HG03139 (cell line): ENCODE measurements around the gene CIZ1.
"Not testable (repeated sequence)": the region's sequence is repeated elsewhere in the genome, so short reads cannot be mapped to it uniquely, and the experiment has no call there.

Experiments used
- ATAC-seq: cut with Tn5 transposase; IDR thresholded peaks from one replicate; pipeline ENCODE4 v1.9.1; 2021; ENCODE audit not compliant: unreplicated experiment

Gene CIZ1

GRCh38 chr9:128190516-128191405, 611 bp downstream of the CIZ1 start:
- ATAC-seq, result peak; percentile 35

- no peak for ATAC-seq
These were observed 1.4 kb downstream of the CIZ1 start for GRCh38 chr9:128190013-128190412.

- ATAC-seq, result no peak
These were observed 3.2 kb downstream of the CIZ1 start for GRCh38 chr9:128188209-128188608.

GRCh38 chr9:128187361-128187760, 4.0 kb downstream of the CIZ1 start:
- ATAC-seq, result no peak

GRCh38 chr9:128185979-128186965, 5.1 kb downstream of the CIZ1 start:
- no peak for ATAC-seq

GRCh38 chr9:128182893-128183588, 8.3 kb downstream of the CIZ1 start:
- ATAC-seq, result no peak

- ATAC-seq, result not testable (repeated sequence)
These were observed 9.9 kb downstream of the CIZ1 start for GRCh38 chr9:128181480-128181879.

GRCh38 chr9:128180447-128180846, 10.9 kb downstream of the CIZ1 start:
- no peak for ATAC-seq

- ATAC-seq, result no peak
These were observed 11.4 kb downstream of the CIZ1 start for GRCh38 chr9:128180001-128180400.

GRCh38 chr9:128178806-128179431, 12.5 kb downstream of the CIZ1 start:
- ATAC-seq, result no peak

- ATAC-seq, result no peak
These were observed 15.6 kb downstream of the CIZ1 start for GRCh38 chr9:128175726-128176125.

- ATAC-seq, result no peak
These were observed 16.2 kb downstream of the CIZ1 start for GRCh38 chr9:128175102-128175563.

GRCh38 chr9:128174062-128174461, 17.3 kb downstream of the CIZ1 start:
- ATAC-seq, result no peak

- no peak for ATAC-seq
These were observed 21.4 kb downstream of the CIZ1 start for GRCh38 chr9:128169925-128170324.

- ATAC-seq, result no peak
These were observed 21.9 kb downstream of the CIZ1 start for GRCh38 chr9:128169492-128169891.

GRCh38 chr9:128168731-128169308, 22.6 kb downstream of the CIZ1 start:
- no peak for ATAC-seq

- no peak for ATAC-seq
These were observed 24.2 kb downstream of the CIZ1 start for GRCh38 chr9:128167209-128167608.

GRCh38 chr9:128166169-128166568, 25.2 kb downstream of the CIZ1 start:
- ATAC-seq, result no peak

- ATAC-seq, result no peak
These were observed 27.0 kb downstream of the CIZ1 start for GRCh38 chr9:128164307-128164885.
